Hematopoietic multipotent progenitor cell treated with erythropoietin and hydrocortisone succinate and interleukin-3 and kit ligand, for 15 days (in vitro differentiated cells): ENCODE data around the gene ZNF165.
"Not testable (repeated sequence)": the region's sequence is repeated elsewhere in the genome, so short reads cannot be mapped to it uniquely, and the experiment has no call there.

Experiments
- DNase-seq: peaks from one replicate; pipeline ENCODE4 v3.0.0-alpha.2; 2015; ENCODE audit warnings: low spot score

ZNF165 gene

DNA sequence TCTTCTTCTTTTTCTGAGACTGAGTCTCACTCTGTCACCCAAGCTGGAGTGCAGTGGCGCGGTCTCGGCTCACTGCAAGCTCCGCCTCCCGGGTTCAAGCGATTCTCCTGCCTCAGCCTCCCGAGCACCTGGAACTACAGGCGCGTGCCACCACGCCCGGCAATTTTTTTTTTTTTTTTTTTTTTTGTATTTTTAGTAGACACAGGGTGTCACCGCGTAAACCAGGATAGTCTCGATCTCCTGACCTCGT is at the start of gene ZNF165:
Gene ZNF165 (plus strand): TSS at position 188 of the 250 bp plus-strand sequence. CDS start 4,913 bp downstream, outside the sequence.
- not testable (repeated sequence) for DNase-seq

- no peak for DNase-seq
These were observed 26.8 kb upstream of the ZNF165 start for GRCh38 chr6:28053584-28053983.

DNA sequence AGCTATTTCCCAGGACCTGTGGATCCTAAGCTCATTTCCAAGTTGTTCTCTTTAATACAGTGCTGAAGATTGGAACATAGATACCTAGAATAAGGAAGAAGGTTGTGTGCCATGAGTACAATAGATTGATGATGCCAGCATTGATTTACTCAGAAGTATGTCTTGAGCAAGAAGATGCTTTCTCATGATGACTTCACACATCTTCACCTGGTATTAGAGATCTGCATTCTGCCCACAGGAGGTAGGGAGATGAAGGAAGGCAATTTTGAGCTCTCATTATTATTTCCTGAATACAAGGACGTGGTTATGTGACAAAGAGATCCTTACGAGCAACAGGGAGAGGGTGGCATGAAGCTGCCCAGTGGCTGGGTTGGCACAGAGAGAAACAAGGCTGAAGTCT is 20.0 kb upstream of the ZNF165 start:
- DNase-seq = no peak

DNA sequence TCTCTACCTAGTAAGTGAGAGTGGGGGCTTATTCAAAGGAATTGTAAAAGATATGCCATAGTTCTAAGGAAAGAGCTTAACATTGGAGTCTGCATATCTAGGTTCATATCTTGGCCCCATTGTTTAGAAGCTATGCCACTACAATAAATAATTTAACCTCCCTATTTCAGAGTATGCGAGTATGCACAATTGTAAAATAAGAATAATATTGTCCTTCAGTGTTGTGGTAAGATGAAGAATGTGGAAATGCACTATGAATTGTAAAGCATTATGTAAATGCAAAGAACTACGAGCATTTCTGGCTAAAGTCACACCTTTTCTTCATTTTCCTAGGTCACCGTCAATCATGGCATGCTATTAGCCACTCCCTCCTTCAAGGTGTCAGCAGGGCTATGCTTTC is 16.1 kb upstream of the ZNF165 start:
- no peak for DNase-seq

- DNase-seq = no peak
These were observed 12.3 kb upstream of the ZNF165 start for GRCh38 chr6:28068067-28068466.

DNA sequence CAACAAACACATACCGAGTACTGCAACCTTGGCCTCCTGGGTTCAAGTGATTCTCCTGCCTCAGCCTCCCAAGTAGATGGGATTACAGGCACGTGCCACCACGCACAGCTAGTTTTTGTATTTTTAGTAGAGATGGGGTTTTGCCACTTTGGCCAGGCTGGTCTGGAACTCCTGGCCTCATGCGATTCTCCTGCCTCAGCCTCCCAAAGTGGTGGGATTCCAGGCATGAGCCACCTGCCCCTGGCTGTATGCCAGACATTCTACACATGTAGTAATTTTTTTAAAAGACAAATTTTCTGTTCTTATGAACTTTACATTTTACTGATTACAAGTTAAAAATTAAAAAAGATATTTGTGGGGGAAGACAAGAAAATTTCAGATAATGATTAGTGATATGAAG is 9.4 kb upstream of the ZNF165 start:
- DNase-seq = not testable (repeated sequence)

DNA sequence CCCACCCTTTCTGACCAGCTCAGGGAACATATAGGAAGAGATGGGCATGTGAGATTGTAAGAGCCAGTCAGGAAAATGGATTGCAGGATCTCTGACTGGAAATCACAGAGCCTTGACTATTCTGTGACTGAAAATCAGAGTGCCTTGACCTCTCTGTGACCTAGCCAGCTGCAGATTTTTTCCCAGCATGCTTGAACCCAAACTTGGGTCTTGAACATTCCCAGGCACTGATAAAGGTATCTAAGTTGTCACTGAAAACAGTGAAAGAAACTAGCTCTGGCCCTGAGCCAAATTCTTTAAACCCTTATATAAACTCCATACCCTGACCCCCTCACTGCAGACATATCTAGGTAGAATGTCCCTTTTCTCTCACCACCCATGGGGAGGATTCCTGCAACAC is 2.3 kb upstream of the ZNF165 start:
- DNase-seq = no peak

- no peak for DNase-seq
These were observed 1.5 kb upstream of the ZNF165 start for GRCh38 chr6:28078836-28079235.

- peak; percentile 90 for DNase-seq
These were observed 490 bp downstream of the ZNF165 start for GRCh38 chr6:28080631-28081485.

- DNase-seq = no peak
These were observed 1.1 kb downstream of the ZNF165 start for GRCh38 chr6:28081486-28081751.

DNA sequence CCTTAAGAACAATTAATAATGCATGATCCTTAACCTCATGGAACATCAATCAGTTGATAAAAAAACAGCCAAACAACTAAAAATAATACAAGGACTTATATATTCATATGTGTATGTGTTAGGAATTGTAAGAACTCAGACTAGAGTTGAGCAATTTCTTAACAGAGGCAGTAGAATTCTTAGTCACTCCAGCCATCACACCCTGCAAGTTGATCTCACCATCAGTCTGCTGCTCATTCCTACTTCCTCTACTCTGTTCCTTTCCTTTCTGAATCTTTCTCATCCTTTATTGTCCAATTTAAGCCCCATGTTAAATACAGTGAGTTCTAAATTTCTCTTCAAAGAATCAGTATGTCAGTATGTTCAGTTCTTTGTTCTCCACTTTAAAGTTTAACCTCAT is 2.6 kb downstream of the ZNF165 start:
- DNase-seq = no peak

- DNase-seq = no peak
These were observed 8.7 kb downstream of the ZNF165 start for GRCh38 chr6:28089054-28089453.

- DNase-seq = no peak
These were observed 10.7 kb downstream of the ZNF165 start for GRCh38 chr6:28090917-28091586.

GRCh38 chr6:28102222-28102621 is 21.9 kb downstream of the ZNF165 start:
- not testable (repeated sequence) for DNase-seq

DNA sequence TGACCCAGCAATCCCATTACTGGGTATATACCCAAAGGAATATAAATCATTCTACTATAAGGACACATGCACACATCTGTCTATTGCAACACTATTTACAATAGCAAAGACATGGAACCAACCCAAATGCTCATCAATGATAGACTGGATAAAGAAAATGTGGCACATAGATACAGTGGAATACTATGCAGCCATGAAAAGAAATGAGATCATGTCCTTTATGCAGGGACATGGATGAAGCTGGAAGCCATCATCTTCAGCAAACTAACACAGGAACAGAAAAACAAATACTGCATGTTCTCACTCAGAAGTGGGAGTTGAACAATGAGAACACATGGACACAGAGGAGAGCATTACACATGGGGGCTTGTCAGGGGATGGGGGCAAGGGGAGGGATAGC is 22.3 kb downstream of the ZNF165 start:
- not testable (repeated sequence) for DNase-seq

DNA sequence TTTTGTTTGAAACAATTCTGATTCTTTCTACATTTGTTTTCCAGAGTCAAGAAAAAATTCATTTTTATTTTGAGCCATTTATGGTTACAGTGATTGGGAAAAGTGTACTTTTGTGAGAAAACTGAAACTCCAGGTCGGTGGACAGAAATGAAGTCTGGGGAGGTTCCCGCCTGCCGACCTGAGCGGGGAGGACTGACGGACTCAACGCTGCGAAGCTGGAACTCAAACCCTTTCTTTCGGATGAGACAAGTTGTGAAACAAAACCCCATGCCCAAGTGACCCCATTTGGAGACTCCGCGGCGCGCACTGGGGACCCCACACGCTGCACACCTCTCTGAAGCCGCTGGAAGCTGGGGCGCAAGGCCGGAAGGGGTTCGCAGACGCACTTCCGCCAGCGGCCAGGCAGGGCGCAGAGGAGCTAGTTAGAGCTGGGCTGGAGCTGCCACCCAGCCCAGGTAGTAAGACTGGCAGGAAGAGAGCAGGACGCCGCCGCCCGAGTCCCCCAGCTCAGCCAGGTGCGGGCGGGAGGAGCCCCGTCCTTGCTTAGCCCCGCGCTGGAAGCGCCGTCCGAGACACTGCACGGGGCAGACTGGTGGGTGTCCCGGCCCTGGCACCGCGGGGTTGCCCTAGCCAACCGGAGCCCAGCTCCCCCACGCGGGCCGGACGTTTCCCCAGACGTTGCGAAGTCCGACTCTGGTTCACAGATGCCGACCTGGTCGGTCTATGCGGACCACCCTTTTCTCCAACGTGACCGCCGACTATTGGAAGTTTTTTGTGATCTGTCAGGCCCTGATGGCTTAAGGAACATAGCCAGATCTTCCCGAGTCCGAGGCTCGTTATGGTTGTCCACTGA is 24.2 kb downstream of the ZNF165 start:
- peak; percentile 85 for DNase-seq

DNA sequence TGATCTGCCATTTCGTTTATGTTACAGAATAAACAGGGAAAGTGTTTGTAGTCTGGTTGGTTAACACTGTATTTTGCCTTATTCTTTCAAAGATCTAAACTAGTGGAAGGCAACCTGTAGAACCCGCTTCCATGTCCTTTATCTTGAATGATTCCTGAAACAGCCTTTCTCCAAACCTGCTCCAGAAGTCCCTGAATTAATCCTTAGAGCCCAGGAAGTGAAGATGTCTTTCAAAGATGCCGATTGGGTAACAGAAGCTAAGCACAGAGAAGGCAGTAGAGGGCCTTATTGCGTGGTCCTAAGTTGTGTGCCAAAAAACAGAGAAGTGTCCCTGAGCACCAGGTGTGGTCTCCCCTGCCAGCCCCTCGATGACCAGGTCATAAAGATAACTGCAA is 24.9 kb downstream of the ZNF165 start:
- peak; percentile 15 for DNase-seq

- DNase-seq = no peak
These were observed 27.1 kb downstream of the ZNF165 start for GRCh38 chr6:28107506-28107905.

- no peak for DNase-seq
These were observed 31.6 kb downstream of the ZNF165 start for GRCh38 chr6:28111964-28112363.

- DNase-seq = no peak
These were observed 35.4 kb downstream of the ZNF165 start for GRCh38 chr6:28115799-28116198.

DNA sequence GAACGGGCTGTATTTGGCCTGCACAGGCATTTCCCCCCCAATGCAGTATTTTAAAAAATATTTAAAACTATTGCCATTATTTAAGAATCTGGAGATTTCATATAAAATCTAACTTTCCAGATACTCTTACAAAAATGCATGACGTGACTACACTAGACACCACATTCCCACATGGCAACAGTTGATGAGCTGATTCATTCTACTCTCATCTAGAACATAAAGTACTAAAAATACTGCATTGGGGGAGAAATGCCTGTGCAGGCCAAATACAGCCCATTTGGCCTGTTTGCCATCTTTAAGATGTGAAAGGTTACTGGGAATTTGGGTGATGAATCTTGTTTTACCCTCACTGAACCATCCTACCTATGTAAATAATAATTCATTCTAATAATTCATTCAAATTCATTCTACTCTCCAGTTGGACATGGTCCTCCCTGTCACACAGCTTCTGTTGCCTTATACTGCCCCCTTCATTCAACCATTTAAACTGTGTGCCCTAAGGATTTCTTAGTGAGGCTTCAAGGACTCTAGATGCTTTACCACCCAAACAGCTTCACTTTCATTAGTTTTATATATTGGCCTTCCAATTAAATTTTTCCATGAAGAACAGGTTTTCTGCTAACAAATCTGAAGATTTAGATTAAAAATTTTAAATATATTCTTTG is 37.1 kb downstream of the ZNF165 start:
- DNase-seq = no peak

- no peak for DNase-seq
These were observed 37.8 kb downstream of the ZNF165 start for GRCh38 chr6:28118217-28118616.

- DNase-seq = no peak
These were observed 41.5 kb downstream of the ZNF165 start for GRCh38 chr6:28121876-28122275.
